ENCODE results near the gene GIMAP8.
"Not testable (repeated sequence)": the region's sequence is repeated elsewhere in the genome, so short reads cannot be mapped to it uniquely, and the experiment has no call there.

Gene GIMAP8

DNA sequence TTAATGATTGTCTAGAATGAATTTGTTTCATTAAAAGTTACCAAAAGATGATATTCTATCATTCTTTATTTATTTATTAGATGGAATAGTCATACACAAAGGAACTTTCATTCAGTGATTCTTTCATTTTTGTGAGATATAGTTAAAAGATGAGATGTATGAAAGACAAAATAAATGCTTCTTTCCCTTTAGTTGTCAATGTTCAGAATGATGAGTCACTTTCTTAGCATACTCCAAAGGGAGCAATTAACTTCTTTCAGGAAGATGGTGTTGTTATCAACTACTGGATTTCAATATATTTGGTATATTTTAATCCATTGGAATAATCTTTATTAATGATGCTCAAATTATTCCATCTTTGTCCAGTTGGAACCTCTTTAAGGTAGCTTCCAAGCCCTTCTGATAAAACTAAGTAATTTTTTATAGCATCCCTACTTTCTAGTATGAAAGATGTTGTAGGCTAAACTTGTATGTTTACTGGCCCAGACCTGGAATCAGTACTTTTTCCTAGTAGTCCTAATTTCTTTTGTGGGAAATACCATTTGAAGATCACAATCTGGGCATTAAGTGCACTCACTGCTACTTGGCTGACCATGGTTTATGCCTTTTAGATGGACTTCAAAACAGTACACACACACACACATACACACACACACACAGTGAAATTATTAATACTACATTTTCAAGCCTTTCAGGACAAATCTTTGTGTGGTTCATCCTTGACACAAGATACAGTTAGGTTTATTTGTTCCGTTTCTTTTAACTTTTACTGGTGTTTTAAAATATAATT, 66.7 kb downstream of the GIMAP8 start:
- DNase-seq, result no peak

DNA sequence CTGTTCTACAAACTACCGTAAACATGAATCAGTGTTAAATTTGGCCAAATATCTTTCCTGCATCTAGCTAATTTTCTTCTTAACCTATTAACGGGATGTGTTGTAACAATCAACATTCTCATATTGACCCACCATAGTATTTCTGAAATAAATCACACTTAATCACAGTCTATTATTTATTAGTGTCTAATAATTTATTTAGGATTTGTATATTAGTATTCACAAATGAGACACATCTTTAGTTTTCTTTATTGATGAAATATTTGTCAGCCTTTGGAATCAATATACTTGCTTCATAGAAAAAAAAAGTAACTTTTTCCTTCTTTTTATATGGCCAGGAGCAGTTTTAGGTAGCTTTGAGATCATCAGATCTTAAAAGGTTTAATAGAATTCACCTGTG, 68.9 kb downstream of the GIMAP8 start:
- no peak for DNase-seq

DNA sequence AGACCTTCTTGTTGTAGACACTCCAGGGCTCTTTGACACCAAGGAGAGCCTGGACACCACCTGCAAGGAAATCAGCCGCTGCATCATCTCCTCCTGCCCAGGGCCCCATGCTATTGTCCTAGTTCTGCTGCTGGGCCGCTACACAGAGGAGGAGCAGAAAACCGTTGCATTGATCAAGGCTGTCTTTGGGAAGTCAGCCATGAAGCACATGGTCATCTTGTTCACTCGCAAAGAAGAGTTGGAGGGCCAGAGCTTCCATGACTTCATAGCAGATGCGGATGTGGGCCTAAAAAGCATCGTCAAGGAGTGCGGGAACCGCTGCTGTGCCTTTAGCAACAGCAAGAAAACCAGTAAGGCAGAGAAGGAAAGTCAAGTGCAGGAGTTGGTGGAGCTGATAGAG, 69.7 kb downstream of the GIMAP8 start:
- no peak for DNase-seq

DNA sequence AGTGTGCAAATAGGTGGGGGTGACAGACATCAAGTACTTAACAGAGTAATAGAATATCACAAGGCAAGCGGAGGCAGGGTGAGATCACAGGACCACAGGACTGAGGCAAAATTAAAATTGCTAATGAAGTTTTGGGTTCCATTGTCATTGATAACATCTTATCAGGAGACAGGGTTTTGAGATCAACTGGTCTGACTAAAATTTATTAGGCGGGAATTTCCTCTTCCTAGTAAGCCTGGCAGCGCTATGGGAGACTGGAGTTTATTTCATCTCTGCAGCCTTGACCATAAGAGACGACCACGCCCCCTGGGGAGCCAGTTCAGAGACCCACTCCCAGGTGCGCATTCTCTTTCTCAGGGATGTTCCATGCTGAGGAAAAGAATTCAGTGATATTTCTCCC, 72.5 kb downstream of the GIMAP8 start:
- DNase-seq, result not testable (repeated sequence)

DNA sequence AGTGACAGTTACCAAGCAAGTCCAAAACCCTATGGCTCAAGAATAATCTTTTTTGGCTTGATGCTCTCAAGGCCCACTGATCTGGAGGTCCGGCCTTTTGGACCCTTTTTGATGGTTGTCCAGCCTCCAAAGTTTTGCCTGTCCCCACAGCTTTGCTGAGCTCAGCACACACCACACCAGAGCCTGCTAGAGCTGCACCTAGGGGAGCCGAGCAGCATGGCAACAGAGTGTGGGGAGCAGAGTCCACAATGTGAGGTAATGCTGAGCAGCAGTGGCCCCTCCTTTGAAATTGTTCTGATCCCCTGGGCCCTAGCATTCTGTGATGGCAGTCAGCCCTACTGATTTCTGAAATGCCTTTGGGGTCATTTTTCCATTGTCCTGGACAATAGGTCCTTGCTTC, 73.6 kb downstream of the GIMAP8 start:
- no peak for DNase-seq
